HG03439 (cell line): ENCODE data around the gene PDE6B.
"Not testable (repeated sequence)": the region's sequence is repeated elsewhere in the genome, so short reads cannot be mapped to it uniquely, and the experiment has no call there.

Experiments used
- ATAC-seq: cut with Tn5 transposase; IDR thresholded peaks from one replicate; pipeline ENCODE4 v1.9.1; 2021; ENCODE audit warnings: mild to moderate bottlenecking, moderate library complexity; ENCODE audit not compliant: unreplicated experiment

PDE6B gene

DNA sequence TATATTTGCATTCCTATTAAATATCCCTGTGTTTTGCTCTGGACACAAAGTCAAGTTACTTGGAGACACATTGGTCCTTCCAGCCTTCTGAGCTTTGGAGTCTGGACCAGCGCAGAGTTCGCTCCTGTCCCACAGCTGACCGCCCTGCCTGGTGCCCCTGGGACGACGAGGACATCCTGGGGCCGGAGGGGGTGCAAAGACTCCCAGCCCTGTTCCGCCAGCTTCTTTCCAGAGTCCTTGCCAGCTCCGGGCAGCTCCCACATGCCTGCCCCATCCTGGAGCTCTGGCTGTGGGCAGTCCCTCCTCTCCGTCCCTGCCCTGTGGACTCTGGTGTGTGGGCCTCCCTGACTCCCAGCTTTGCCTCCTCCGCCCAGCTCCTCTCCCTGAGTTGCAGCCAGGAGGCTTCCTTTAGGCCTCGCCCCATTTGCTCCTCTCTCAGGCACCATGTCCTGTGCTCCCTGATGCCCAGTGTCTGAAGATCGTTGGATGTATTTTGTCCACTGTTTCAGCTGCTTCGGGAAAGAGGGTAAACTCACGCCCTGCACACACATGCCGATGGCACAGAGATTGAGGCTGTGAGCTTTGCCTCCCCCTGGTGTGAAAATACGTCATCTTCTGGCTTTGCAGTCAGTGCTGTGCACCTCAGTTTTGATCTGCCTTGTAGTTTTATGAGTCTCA is 75.4 kb downstream of the PDE6B start:
- no peak for ATAC-seq

DNA sequence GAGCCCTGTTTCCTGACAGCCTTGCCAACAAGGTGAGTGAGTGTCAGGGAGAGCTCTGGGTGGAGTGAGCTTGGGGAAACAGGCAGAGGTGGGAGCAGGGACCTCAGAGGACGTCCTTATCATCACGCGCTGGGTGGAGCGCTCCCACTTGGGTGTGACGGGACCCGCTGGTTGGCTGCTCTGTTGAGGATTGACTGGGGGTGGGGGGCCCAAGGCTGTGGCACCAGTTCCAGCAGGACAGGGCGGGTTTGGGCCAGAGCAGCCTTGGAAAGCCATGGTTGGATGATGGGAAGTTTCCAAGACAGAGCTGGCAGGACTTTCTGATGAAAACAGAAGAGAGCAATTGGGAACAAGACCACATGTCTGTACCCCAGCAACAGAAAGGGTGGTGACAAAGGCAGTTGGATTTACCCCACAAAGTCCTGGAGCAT is 77.3 kb downstream of the PDE6B start:
- no peak for ATAC-seq

DNA sequence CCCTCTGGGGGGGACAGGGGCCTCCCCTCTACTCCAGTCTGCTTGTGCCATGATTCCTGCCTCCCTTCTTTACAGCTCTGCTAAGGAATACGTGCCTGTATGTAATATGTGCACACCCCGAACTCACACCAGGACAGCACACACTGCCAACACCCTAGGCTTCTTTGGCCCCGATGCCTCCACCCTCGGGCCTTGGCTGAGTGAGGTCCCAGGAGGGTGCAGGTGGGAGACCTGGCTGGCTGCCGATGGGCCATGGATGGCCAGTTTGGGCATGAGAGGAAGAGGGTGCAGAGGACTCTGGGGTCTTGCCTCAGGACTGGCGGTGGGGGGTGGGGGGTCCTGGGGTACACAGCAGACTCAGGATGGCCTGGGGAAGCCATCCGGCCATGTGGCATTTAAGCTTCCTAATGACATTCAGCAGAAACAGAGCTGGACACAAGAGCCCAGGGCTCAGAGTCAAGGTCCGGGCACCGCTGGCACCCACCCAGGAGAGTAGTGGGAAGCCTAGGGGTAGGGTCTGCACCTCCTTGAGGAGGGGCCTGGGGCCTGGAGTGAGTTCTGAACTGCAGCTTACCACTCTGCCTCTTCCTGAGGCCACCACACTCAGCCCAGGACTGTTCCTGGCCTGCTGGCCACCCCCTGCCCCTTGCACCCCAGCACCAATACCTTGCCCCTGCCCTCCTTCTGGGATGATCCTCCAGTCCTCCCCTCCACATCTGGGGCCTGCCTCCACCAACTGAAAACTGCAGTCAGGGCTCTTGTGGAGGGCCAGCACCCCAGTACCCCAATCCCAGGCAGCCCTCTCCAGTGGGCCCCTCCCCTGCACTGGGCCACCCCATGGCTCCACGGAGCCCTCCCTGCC is 78.2 kb downstream of the PDE6B start:
- ATAC-seq = no peak

- no peak for ATAC-seq
These were observed 79.0 kb downstream of the PDE6B start for GRCh38 chr4:704198-704891.

GRCh38 chr4:704971-705277 is 79.6 kb downstream of the PDE6B start:
- no peak for ATAC-seq

GRCh38 chr4:705278-706082 is 80.1 kb downstream of the PDE6B start, which contains the start of gene PCGF3:
TSS of gene PCGF3 (plus strand) at chr4:705832. CDS start at chr4:733681, 27,849 bp downstream.
- ATAC-seq = peak; percentile 89

- not testable (repeated sequence) for ATAC-seq
These were observed 80.8 kb downstream of the PDE6B start for GRCh38 chr4:706083-706633.

- no peak for ATAC-seq
These were observed 81.6 kb downstream of the PDE6B start for GRCh38 chr4:706834-707598.

GRCh38 chr4:707929-708630 is 82.7 kb downstream of the PDE6B start:
- ATAC-seq = no peak

- no peak for ATAC-seq
These were observed 83.2 kb downstream of the PDE6B start for GRCh38 chr4:708631-708933.

GRCh38 chr4:709348-709747 is 84.0 kb downstream of the PDE6B start:
- no peak for ATAC-seq

DNA sequence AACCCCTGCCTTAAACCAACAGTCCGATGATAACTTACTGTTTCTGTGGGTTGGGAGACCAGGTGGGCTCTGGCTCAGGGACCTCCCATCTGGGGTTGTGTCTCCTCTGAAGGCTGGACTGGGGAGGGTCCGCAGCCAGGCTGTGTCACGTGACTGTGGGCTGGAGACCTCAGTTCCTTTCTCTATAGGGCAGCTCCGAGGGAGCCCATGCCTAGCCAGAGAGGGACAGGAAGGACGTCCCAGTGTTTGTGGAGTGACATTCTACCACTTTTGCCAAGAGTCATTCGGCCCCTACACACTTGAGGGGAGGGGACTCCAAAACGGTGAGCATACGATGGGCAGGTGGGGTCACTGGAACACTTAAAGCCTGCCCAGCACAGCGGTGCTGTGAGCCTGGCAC is 84.7 kb downstream of the PDE6B start:
- no peak for ATAC-seq

DNA sequence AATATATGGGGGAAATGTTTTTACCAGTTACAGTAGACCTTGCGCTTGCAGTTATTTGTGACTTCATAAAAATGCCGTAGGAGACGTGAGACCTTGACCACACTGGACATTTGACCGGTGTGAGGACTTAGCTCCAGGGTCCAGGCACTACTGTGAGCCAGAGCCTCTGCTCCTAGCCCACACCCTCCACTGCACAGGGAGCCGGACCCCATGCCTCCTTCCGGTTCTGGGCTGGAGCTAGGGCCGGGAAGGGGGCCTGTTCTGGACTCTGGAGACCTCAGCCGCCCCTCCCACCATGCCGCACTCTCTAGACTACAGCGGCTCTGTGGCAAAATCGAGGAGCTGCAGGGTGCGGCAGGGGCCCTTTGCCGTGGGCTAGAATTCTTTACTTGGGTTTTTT is 85.5 kb downstream of the PDE6B start:
- ATAC-seq = no peak

DNA sequence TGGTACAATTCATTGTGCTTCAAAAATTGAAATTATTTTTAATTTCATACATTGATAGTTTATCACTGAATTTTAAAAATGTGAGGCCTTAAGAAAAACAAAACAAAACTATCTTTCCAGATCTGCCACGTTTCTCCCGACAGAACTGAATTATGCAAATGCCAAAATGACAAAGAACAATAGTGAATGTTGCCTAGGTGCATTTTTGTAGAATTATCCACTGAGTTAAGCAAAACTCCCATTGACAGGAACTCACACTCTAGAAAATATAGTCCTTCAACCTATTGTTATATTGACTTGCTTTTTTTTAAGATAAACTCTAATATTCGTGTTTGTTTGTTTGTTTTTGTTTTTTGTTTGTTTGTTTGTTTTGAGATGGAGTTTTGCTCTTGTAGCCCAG is 86.7 kb downstream of the PDE6B start:
- no peak for ATAC-seq

DNA sequence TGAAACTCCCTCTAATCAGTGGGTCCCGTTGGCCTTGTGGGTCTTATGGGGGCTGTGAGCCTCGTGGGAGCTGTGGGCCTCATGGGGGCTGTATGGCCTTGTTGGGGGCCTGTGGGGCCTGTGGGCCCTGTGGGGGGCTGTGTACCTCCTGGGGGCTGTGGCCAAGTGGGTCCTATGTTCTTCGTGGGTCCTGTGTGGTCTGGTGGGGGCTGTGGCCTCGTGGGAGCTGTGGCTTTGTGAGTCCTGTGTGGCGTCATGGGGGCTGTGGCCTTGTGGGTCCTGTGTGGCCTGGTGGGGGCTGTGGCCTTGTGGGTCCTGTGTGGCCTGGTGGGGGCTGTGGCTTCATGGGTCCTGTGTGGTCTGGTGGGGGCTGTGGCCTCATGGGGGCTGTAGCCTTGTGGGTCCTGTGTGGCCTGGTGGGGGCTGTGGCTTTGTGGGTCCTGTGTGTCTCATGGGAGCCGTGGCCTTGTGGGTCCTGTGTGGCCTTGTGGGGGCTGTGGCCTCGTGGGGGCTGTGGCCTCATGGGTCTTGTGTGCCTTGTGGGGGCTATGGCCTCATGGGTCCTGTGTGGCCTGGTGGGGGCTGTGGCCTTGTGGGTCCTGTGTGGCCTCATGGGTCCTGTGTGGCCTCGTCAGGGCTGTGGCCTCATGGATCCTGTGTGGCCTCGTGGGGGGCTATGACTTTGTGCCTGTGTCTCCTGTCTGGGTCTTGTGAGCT is 87.7 kb downstream of the PDE6B start:
- no peak for ATAC-seq

DNA sequence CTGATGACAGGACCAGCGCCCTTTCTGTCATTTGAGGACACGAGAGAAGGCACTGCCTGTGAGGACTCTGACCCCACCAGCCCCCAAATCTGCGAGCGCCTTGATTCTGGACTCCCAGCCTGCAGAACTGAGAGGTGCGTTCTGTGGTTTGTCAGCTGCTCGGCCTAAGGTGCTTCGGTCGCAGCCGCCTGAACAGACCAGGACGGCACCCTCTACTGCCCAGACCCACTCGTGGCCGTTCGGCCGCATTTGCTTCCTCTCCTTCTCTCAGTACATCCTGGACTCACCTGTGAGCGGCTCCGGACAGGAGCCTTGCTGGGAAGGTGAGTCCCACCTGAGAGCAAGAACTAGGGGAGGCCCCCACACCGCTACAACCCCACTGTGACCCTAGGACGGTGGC is 88.7 kb downstream of the PDE6B start:
- ATAC-seq = no peak

DNA sequence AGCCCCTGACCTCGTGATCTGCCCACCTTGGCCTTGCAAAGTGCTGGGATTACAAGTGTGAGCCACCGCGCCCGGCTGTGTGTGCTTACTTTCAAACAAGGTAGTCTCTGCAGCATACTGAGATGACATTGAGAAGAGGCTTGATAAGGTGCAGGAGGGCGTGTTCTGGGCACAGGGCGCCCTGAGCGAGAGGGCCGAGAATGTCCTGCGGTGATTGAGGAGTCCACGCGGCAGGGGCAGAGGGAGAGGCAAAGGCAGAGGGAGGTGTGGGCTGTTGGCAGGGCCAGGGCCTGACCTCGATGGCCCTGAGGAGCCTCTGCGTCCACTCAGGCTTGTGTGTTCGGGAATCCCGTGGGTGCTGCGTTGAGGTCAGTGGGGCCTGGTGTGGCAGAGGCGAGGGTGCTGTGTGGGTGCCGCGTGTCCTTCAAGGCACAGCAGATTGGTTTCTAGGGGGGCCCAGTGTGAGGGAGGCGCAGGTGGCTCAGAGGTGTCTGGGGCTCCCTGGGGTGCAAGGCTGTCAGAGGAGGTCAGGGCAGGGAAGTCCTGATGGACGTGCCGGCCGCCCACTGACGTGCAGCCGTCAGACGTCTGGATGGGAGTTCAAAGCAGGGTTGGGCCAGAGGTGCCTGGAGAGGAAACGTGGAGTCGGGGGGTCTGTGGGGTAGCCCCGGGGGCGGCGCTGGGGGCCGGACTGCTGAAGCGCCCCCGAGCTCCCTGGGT is 92.4 kb downstream of the PDE6B start:
- ATAC-seq = no peak

GRCh38 chr4:718460-718859 is 93.1 kb downstream of the PDE6B start:
- no peak for ATAC-seq
